Breast epithelium (tissue), 3 donors: ENCODE measurements around the gene CHD6.

Source experiments
- CTCF ChIP-seq, 3 donors: fragments of 450-650 bp; IDR thresholded peaks; one replicate each; pipeline ENCODE4 v1.5.1; 2016 to 2017; ENCODE audit warnings: antibody characterized with exemption in 3 of 3, mild to moderate bottlenecking in 3 of 3, moderate library complexity in 3 of 3
- POLR2A ChIP-seq: fragments of 450-650 bp; IDR thresholded peaks from one replicate; pipeline ENCODE4 v1.6.1; 2016; ENCODE audit warnings: antibody characterized with exemption, mild to moderate bottlenecking, moderate library complexity

- TF ChIP-seq CTCF (IDR thresholded peaks at IDR 0.05) (no peak), POLR2A (no peak)
These were observed 248.0 kb downstream of the CHD6 start for GRCh38 chr20:41370176-41370575.
